GM18519 (cell line): ENCODE measurements around the gene CDH24.

Experiments
- ATAC-seq: cut with Tn5 transposase; IDR thresholded peaks from one replicate; pipeline ENCODE4 v1.9.1; 2021; ENCODE audit warnings: mild to moderate bottlenecking, moderate library complexity; ENCODE audit not compliant: unreplicated experiment, low FRiP score

The CDH24 gene

GRCh38 chr14:23091294-23092225, 34.2 kb upstream of the CDH24 start:
- ATAC-seq = no peak

DNA sequence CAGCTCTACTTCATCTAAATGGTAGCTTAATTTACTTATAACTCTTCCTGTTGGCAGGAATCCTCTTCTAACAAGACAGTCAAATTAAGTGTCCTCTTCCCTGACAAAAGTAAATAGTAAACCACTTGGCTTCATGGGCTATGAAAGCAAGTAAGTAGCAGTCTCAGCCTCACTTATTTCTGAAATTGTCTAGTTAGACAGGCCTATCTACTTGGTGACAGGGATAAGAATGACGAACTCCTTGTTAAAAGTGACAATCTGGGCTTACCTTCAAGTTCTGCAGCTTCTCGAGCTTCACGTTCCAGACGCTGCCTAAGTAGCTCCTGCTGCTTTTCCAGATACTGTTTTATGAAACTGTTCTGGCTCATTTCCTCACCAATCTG, 32.9 kb upstream of the CDH24 start:
- ATAC-seq = no peak

- no peak for ATAC-seq
Observed at GRCh38 chr14:23089498-23090253, 32.4 kb upstream of the CDH24 start.

GRCh38 chr14:23086565-23086964, 29.2 kb upstream of the CDH24 start:
- no peak for ATAC-seq

- no peak for ATAC-seq
Observed at GRCh38 chr14:23085458-23085857, 28.1 kb upstream of the CDH24 start.

DNA sequence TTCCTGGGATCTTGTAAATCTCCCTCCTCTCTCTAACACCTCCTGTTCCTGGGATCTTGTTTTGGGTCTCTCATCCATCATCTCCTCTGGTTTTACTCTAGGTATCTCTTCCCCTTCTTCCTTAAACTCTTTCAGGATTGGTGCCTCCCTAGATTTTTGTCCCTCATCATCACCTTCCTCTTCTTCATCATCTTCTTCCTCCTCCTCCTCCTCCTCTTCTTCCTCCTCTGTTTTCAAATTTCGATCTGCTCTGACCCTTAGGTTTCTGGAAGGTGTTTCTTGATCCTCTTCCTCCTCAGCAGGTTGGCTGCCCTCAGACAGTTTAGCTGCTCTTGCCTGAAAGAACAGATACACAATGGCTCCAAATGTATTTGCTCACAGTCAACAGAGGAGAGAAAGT, 23.2 kb upstream of the CDH24 start:
- no peak for ATAC-seq

DNA sequence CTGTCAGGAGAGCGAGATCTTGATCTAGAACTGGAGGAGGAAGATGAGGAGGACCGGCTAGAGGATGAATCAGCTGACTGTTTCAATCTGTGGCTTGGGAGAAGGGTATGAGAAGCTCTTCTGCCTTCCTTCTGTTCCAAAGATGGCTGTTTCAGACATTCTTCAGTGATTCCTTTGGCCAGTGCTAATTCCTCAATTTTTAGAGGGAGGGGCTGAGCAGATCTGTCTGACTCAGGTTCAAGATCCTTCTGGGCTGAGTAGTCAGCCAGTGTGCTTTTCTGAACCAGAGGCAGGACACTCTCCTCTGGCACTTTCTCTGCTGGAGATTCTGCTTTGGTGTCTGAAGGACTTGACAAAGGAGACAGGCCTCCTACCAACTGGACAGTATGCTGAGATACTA, 22.4 kb upstream of the CDH24 start:
- no peak for ATAC-seq

DNA sequence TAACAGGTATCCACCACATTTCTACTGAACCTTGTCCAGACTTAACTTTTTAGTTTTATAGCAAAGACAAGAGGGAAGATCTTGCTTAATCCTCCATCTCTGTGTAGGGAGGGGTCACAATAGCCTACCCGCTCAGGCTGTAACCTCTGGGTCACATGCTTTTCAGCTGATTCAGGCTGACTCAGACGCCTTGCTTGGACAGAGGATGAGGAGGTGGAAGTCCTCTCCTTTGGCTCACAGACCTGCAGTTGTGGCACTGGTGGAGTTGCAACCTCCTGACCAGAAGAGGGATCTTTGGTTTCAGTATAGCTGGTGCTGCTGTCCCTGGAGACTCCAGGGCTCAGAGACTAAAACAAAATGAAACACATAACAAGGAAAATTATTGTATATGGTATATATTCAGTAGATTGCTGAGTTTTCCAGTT, 21.4 kb upstream of the CDH24 start:
- no peak for ATAC-seq

DNA sequence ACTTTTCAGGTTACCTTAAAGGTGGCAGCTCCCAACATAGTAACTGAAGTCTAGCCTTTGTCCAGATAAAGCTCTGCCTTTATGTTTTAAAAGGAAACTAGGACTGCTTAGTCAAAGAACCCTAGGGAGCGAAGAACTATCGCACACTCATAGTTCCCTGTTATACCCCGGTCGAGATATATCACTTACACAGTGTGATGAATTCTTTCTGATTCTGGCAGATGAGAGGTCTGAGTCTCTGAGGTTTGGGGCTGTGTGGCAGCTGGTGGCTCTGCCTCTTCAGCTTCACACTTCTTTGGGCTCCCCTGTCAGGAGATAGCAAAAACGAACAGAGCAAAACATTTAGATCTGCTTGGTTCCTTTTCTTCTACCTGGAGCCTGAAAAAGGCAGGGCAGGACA, 20.6 kb upstream of the CDH24 start:
- no peak for ATAC-seq

DNA sequence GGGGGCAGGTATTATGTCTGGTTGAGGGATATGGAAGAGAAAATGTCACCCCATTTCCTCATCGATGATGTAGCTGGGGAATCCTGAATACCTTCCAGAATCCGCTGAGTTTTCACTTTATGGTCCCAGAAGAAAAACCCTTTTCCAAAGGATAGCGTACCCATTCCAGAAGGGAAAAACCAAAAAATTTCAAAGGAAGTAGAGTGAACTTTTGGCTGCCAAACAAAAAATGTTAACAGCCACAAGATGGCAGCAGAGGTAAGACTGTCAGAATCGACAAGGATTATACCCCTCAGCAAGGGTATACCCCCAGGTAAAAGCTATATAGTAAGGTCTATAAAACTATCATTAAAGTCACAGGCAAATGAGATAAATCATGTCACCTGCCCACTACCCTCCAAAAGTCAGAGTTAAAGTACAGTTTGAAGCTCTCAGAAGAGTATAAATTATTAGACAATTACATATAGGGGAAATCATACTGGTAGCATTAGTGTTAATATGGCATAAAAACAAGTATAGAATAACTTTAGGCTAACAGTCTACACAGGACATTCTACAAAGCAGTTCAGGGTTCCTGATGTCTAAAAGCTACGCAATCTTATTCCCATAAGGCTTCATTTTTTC, 19.6 kb upstream of the CDH24 start:
- no peak for ATAC-seq

DNA sequence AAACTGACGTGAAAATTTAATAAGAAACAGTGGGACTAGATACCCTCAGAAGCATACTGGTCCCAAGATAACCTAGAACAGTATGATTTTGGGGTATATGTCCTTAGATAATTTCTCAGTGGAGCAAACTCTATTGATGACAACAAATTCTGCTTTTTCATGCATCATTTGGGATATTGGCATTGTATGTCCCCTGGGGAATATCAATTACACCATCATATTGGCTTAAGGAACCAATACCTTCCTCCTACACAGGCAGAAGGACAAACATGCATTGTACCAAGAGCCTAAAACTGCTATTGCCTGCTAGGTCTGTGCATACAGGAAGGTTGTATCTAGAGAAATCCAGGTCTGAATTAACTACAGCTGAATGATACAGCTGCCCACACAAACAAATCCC, 17.6 kb upstream of the CDH24 start:
- ATAC-seq = no peak

GRCh38 chr14:23071921-23072539, 14.7 kb upstream of the CDH24 start:
- ATAC-seq = no peak

DNA sequence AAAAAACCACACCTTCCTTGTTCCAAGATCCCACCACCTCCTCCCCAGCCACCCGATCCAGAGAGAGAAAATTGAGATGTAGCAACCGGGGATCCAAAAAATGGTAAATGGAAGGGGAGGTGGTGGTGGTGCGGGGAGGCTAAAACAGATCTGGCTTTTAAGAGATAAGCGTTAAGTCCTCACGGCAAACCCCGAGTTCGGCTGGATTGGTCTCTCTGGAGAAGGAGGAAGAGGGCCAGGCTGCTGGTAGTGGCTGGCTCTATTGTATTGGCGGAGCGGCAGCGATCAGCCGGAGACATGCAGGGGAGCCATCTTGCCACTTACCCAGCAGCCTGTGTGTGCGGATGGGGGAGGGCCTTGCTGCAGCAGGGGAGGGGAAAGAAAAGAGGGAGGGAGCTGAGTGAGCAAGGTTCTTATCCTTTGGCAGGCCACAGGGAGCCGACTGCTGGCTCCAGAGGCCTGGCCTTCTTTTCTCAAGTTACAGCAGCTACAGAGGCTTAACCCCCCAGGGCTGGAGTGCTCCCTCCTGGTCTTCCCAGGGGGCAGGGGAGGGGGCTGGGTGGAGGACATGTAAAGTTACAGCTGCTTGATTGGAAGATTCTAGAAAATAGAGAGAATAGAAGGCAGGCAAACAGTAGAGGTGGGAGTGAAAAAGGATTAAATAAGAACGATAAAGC, 14.1 kb upstream of the CDH24 start:
- peak; percentile 65 for ATAC-seq

- no peak for ATAC-seq
Observed at GRCh38 chr14:23070262-23071129, 13.2 kb upstream of the CDH24 start.

GRCh38 chr14:23069413-23069806, 12.1 kb upstream of the CDH24 start:
- no peak for ATAC-seq

DNA sequence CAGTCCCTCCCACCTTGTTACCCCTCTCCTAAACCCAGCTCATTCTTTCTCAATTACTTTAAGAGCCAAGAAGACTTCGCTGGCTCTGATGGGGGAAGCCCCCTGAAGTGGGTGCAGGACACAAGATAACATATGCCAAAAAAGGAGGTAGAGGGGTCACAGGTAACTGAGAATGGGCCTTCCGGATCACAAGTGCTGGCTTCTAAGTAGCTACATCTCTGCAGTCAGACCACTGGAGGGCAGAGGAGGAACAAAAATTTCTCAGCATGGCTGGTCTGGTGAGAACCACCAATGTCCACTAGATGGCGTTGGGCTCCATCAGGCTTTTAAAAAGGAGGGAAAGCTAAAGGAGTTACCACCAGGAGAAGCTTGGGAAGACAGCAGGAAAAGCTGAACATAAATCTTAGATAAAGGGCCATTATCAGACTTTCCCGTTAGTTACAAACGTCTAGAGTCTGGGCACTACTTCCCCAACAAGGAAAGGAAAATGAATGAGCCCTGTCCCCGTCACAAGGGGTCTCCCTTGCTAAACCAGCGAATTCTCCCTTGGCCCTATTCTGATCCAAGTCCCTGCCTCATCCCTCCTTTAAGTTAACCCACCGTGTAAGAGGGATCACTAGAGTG, 11.6 kb upstream of the CDH24 start:
- peak; percentile 60 for ATAC-seq

- ATAC-seq = no peak
Observed at GRCh38 chr14:23067847-23068788, 10.8 kb upstream of the CDH24 start.
